Measurements from ENCODE around the gene NPC2. TPM values are rescaled to one million over a fixed set of nuclear protein-coding genes. Genes with fewer than 3 reads are reported as not detected.

Gene NPC2
- total RNA-seq, 1 experiment from 2014 or later, result 141 TPM

- H3K4me3 ChIP-seq (ENCODE audit: low read depth in 2 of 2, low read length in 2 of 2), result no peak overlapping the region
- H3K4me1 ChIP-seq (ENCODE audit: control insufficient read depth, insufficient read depth, low read length), result no peaks in the 10 kb centered on the region
- no peaks in the 10 kb centered on the region for H3K9me3 ChIP-seq (ENCODE audit: control insufficient read depth, insufficient read depth, low read depth, low read length)
- H3K36me3 ChIP-seq (ENCODE audit: control insufficient read depth, insufficient read depth, low read length), result no peaks in the 10 kb centered on the region
- ChIA-PET POLR2A (no interaction called here), CTCF (no interaction called here)
- TF ChIP-seq SIN3A (IDR thresholded peaks at IDR 0.05; ENCODE audit: borderline replicate concordance, insufficient read depth, low read depth, low read length), result no peak
- no peak for TF ChIP-seq TCF7L2 (IDR thresholded peaks at IDR 0.05; ENCODE audit: low read depth, low read length)
- no peak for TF ChIP-seq REST (IDR thresholded peaks at IDR 0.05; ENCODE audit: insufficient read depth in 1 of 2, low read depth in 2 of 2, low read length in 1 of 2)
- TF ChIP-seq, protein P1, sequence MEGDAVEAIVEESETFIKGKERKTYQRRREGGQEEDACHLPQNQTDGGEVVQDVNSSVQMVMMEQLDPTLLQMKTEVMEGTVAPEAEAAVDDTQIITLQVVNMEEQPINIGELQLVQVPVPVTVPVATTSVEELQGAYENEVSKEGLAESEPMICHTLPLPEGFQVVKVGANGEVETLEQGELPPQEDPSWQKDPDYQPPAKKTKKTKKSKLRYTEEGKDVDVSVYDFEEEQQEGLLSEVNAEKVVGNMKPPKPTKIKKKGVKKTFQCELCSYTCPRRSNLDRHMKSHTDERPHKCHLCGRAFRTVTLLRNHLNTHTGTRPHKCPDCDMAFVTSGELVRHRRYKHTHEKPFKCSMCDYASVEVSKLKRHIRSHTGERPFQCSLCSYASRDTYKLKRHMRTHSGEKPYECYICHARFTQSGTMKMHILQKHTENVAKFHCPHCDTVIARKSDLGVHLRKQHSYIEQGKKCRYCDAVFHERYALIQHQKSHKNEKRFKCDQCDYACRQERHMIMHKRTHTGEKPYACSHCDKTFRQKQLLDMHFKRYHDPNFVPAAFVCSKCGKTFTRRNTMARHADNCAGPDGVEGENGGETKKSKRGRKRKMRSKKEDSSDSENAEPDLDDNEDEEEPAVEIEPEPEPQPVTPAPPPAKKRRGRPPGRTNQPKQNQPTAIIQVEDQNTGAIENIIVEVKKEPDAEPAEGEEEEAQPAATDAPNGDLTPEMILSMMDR (IDR thresholded peaks at IDR 0.05), result peak; percentile 67
- ATAC-seq (peak; percentile 73), DNase-seq (ENCODE audit: low read depth, low spot score) (peak; percentile 30)
- H3K27me3 ChIP-seq (ENCODE audit: control insufficient read depth, insufficient read depth, low read length), result no peaks in the 10 kb centered on the region
- intact Hi-C loops (cut with micrococcal nuclease; ENCODE audit: unreplicated experiment), result no loop called here
- no peak overlapping the region for H3K27ac ChIP-seq (ENCODE audit: low read length)
- in situ Hi-C loops (cut with HindIII; ENCODE audit: low pct_unique_long_range_greater_than_20kb, low sequenced_read_pairs), result no loop called here
- BruUV-seq (replicated peaks), result no TSS peak
These were observed 9.3 kb upstream of the NPC2 start for GRCh38 chr14:74502236-74503019.

GRCh38 chr14:74501691-74502090 is 8.6 kb upstream of the NPC2 start:
- no TSS peak for BruUV-seq (replicated peaks)
- POLR2A ChIA-PET, result no interaction called here

More at GRCh38 chr14:74501691-74502090, 8.6 kb upstream of the NPC2 start:
- DNase-seq (ENCODE audit: low read depth, low spot score) (no peak), ATAC-seq (no peak)
- no peak overlapping the region for H3K4me3 ChIP-seq (ENCODE audit: low read depth in 2 of 2, low read length in 2 of 2)
- in situ Hi-C loops (cut with HindIII; ENCODE audit: low pct_unique_long_range_greater_than_20kb, low sequenced_read_pairs), result no loop called here
- intact Hi-C loops (cut with micrococcal nuclease; ENCODE audit: unreplicated experiment), result no loop called here
- CTCF ChIA-PET, result no interaction called here
- no peaks in the 10 kb centered on the region for H3K4me1 ChIP-seq (ENCODE audit: control insufficient read depth, insufficient read depth, low read length)
- H3K27me3 ChIP-seq (ENCODE audit: control insufficient read depth, insufficient read depth, low read length), result no peaks in the 10 kb centered on the region
- TF ChIP-seq, protein P1 (IDR thresholded peaks at IDR 0.05), result no peak
- TF ChIP-seq REST (IDR thresholded peaks at IDR 0.05; ENCODE audit: insufficient read depth in 1 of 2, low read depth in 2 of 2, low read length in 1 of 2), result no peak
- no peak for TF ChIP-seq TCF7L2 (IDR thresholded peaks at IDR 0.05; ENCODE audit: low read depth, low read length)
- TF ChIP-seq POLR2AphosphoS5 (IDR thresholded peaks at IDR 0.05; ENCODE audit: low read depth, low read length), result no peak
- no peak for TF ChIP-seq SIN3A (IDR thresholded peaks at IDR 0.05; ENCODE audit: borderline replicate concordance, insufficient read depth, low read depth, low read length)
- no peaks in the 10 kb centered on the region for H3K36me3 ChIP-seq (ENCODE audit: control insufficient read depth, insufficient read depth, low read length)
- no peak overlapping the region for H3K27ac ChIP-seq (ENCODE audit: low read length)
- H3K9me3 ChIP-seq (ENCODE audit: control insufficient read depth, insufficient read depth, low read depth, low read length), result no peaks in the 10 kb centered on the region
